ENCODE measurements around the gene GNB1L.

GRCh38 chr22:19764636-19765476 lies 89.8 kb downstream of the GNB1L start:
- TF ChIP-seq CTCF (conservative IDR thresholded peaks at IDR 0.05; ENCODE audit: low read depth, low read length) = no peak
- TF ChIP-seq EZH2phosphoT487 (IDR thresholded peaks at IDR 0.05; ENCODE audit: borderline replicate concordance, low read length) = no peak
